WTC11 (cell line): Measurements from ENCODE around the gene PRPF40B. TPM values are rescaled to one million over a fixed set of nuclear protein-coding genes. Genes with fewer than 3 reads are reported as not detected.

Experiments used
- ATAC-seq: fragments of 200-7000 bp; cut with Tn5 transposase; 2 replicates; pipeline ENCODE4 v1.10.0; 2021; ENCODE audit warnings: mild to moderate bottlenecking, moderate library complexity
- CTCF ChIA-PET: fragments of 300-600 bp; sonication (Branson Sonifier 250); formaldehyde crosslinking; loops from one replicate; lab custom pipeline; 2021; ENCODE audit warnings: antibody characterized with exemption; lab: Charles Lee
- POLR2A ChIA-PET: fragments of 350-600 bp; sonication (Branson Sonifier 250); formaldehyde crosslinking; loops from one replicate; lab custom pipeline; 2021; ENCODE audit warnings: antibody characterized with exemption; lab: Charles Lee
- DNase-seq: peaks from one replicate; pipeline ENCODE4 v3.0.0; 2021; ENCODE audit warnings: low spot score
- H3K27ac Mint-ChIP-seq: 2 replicates; pipeline ENCODE4 v1.8.0; 2021; ENCODE audit warnings: mixed read lengths
- H3K27me3 Mint-ChIP-seq: 2 replicates; pipeline ENCODE4 v1.8.0; 2021; ENCODE audit warnings: low read depth, mild to moderate bottlenecking, moderate library complexity, mixed read lengths
- H3K36me3 Mint-ChIP-seq: 2 replicates; pipeline ENCODE4 v1.8.0; 2021; ENCODE audit warnings: mixed read lengths
- H3K4me1 Mint-ChIP-seq: 2 replicates; pipeline ENCODE4 v1.8.0; 2022; ENCODE audit warnings: mixed read lengths
- H3K4me3 Mint-ChIP-seq: 2 replicates; pipeline ENCODE4 v1.8.0; 2021; ENCODE audit warnings: mild to moderate bottlenecking, moderate library complexity, mixed read lengths
- H3K9me3 Mint-ChIP-seq: 2 replicates; pipeline ENCODE4 v1.8.0; 2021; ENCODE audit warnings: mixed read lengths
- ARID4B ChIP-seq: sonication (generic); formaldehyde crosslinking; IDR thresholded peaks from 2 replicates; pipeline ENCODE4 v1.8.0; 2023; ENCODE audit warnings: missing genetic modification reagents, mild to moderate bottlenecking, borderline replicate concordance
- CBFB ChIP-seq: sonication (generic); formaldehyde crosslinking; IDR thresholded peaks from 2 replicates; pipeline ENCODE4 v1.8.1; 2022; ENCODE audit warnings: mild to moderate bottlenecking, low read depth, missing genetic modification reagents
- E2F5 ChIP-seq: sonication (generic); formaldehyde crosslinking; IDR thresholded peaks from 2 replicates; pipeline ENCODE4 v1.8.1; 2022; ENCODE audit warnings: mild to moderate bottlenecking, moderate library complexity, missing genetic modification reagents
- ELF4 ChIP-seq: sonication (generic); formaldehyde crosslinking; IDR thresholded peaks from 2 replicates; pipeline ENCODE4 v1.8.1; 2022; ENCODE audit warnings: low read depth, mild to moderate bottlenecking, moderate library complexity, missing genetic modification reagents
- ERG ChIP-seq: fragments of 250-450 bp; sonication (Bioruptor Pico); IDR thresholded peaks from 2 replicates; pipeline ENCODE4 v1.8.0; 2021; ENCODE audit warnings: mild to moderate bottlenecking
- FOXP1 ChIP-seq: sonication (generic); formaldehyde crosslinking; IDR thresholded peaks from 2 replicates; pipeline ENCODE4 v1.8.0; 2022; ENCODE audit warnings: missing genetic modification reagents, mild to moderate bottlenecking, moderate library complexity, borderline replicate concordance
- HMGA2 ChIP-seq: fragments of 250-450 bp; sonication (Bioruptor Pico); IDR thresholded peaks from 2 replicates; pipeline ENCODE4 v1.4.0; 2021; ENCODE audit warnings: mild to moderate bottlenecking, moderate library complexity
- MLX ChIP-seq: sonication (generic); formaldehyde crosslinking; IDR thresholded peaks from 2 replicates; pipeline ENCODE4 v1.8.1; 2023; ENCODE audit warnings: mild to moderate bottlenecking, missing genetic modification reagents, moderate library complexity
- NR2C2 ChIP-seq: sonication (generic); formaldehyde crosslinking; IDR thresholded peaks from 2 replicates; pipeline ENCODE4 v1.8.0; 2022; ENCODE audit warnings: mild to moderate bottlenecking, missing genetic modification reagents
- TEAD4 ChIP-seq: sonication (generic); formaldehyde crosslinking; IDR thresholded peaks from 2 replicates; pipeline ENCODE4 v1.8.0; 2022; ENCODE audit warnings: mild to moderate bottlenecking, missing genetic modification reagents
- ZNF121 ChIP-seq: sonication (generic); formaldehyde crosslinking; IDR thresholded peaks from 2 replicates; pipeline ENCODE4 v1.8.0; 2023; ENCODE audit warnings: missing genetic modification reagents
- total RNA-seq: library from RNA; stranded (reverse); gene quantifications from 3 replicates; pipeline ENCODE4 v1.2.3, GENCODE V29; 2021
- TF ChIP-seq, protein P1 (sequence below): fragments of 250-450 bp; sonication (Bioruptor Pico); IDR thresholded peaks from 2 replicates; pipeline ENCODE4 v1.9.0; 2021; ENCODE audit warnings: mild to moderate bottlenecking
- TF ChIP-seq, protein P2 (sequence below): sonication (generic); formaldehyde crosslinking; IDR thresholded peaks from 2 replicates; pipeline ENCODE4 v1.8.1; 2023; ENCODE audit warnings: mild to moderate bottlenecking, missing genetic modification reagents
- TF ChIP-seq, protein P3 (sequence below): sonication (generic); formaldehyde crosslinking; conservative IDR thresholded peaks from 2 replicates; pipeline ENCODE4 v1.8.1; 2022; ENCODE audit warnings: mild to moderate bottlenecking, missing genetic modification reagents
- TF ChIP-seq, protein P4 (sequence below): sonication (generic); formaldehyde crosslinking; IDR thresholded peaks from 2 replicates; pipeline ENCODE4 v1.8.1; 2023; ENCODE audit warnings: mild to moderate bottlenecking, moderate library complexity, missing genetic modification reagents

Gene PRPF40B
- total RNA-seq, 1 experiment from 2014 or later, result 46.0 TPM

GRCh38 chr12:49641748-49642369 lies 18.5 kb downstream of the PRPF40B start (continued):
- no peak for TF ChIP-seq ZNF121 (CRISPR knock-in tag)
- no peak for TF ChIP-seq NR2C2 (CRISPR knock-in tag)
- TF ChIP-seq ERG (CRISPR knock-in tag), result no peak
- TF ChIP-seq, protein P1, sequence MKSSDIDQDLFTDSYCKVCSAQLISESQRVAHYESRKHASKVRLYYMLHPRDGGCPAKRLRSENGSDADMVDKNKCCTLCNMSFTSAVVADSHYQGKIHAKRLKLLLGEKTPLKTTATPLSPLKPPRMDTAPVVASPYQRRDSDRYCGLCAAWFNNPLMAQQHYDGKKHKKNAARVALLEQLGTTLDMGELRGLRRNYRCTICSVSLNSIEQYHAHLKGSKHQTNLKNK (CRISPR knock-in tag), result no peak
- TF ChIP-seq, protein P2, sequence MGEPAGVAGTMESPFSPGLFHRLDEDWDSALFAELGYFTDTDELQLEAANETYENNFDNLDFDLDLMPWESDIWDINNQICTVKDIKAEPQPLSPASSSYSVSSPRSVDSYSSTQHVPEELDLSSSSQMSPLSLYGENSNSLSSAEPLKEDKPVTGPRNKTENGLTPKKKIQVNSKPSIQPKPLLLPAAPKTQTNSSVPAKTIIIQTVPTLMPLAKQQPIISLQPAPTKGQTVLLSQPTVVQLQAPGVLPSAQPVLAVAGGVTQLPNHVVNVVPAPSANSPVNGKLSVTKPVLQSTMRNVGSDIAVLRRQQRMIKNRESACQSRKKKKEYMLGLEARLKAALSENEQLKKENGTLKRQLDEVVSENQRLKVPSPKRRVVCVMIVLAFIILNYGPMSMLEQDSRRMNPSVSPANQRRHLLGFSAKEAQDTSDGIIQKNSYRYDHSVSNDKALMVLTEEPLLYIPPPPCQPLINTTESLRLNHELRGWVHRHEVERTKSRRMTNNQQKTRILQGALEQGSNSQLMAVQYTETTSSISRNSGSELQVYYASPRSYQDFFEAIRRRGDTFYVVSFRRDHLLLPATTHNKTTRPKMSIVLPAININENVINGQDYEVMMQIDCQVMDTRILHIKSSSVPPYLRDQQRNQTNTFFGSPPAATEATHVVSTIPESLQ (CRISPR knock-in tag), result no peak
- TF ChIP-seq ELF4, result no peak

DNA sequence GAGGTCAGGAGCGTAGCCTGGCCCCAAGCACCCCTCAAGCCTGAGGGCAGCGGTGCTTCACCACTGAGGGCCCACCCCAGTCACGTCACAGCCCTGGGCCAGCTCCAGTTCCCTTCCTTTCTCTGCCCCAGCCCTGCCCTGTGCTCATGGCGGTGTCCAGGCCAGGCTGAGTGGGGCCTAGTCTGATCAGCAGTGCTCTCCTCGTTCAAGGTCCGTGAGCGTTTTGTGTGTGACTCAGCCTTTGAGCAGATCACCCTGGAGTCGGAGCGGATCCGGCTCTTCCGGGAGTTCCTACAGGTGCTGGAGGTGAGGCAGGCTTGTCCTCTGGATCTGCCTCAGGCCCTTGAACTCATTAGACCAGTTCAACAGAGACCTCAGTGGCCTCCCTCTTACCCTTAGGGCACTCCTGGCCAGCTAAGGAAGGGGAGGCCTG lies 19.0 kb downstream of the PRPF40B start:
- no peak for ATAC-seq
- ChIA-PET CTCF (interaction anchor here (0.8 to 1.9 kb wide), 3 partner anchors 19 to 99 kb away, joined by 3 to 8 read pairs (median 4); partner anchors contain the start of genes PRPF40B and TMBIM6), POLR2A (no interaction called here)
- Mint-ChIP-seq H3K36me3 (peaks cover 47% of the 10 kb centered on the region), H3K9me3 (no peaks in the 10 kb centered on the region), H3K4me3 (no peak overlapping the region), H3K4me1 (peaks cover 16% of the 10 kb centered on the region), H3K27ac (peak overlapping the region; percentile 35; the same call in 1 of the 2 replicates), H3K27me3 (no peaks in the 10 kb centered on the region)
- TF ChIP-seq TEAD4 (CRISPR knock-in tag) (no peak), CBFB (CRISPR knock-in tag) (no peak)
- no peak for DNase-seq

GRCh38 chr12:49643135-49643534 lies 19.8 kb downstream of the PRPF40B start:
- ChIA-PET POLR2A (interaction anchor here (1.1 kb wide), 1 partner anchor 98 kb away, joined by 3 read pairs; the partner anchor contains the start of gene TMBIM6), CTCF (interaction anchor here (1.0 to 2.8 kb wide), 4 partner anchors 20 to 185 kb away, joined by 3 to 19 read pairs (median 5); partner anchors contain the start of genes FMNL3, NCKAP5L, PRPF40B and TMBIM6)
- Mint-ChIP-seq H3K4me3 (no peak overlapping the region), H3K9me3 (no peaks in the 10 kb centered on the region), H3K27me3 (no peaks in the 10 kb centered on the region), H3K36me3 (peaks cover 44% of the 10 kb centered on the region), H3K27ac (no peak overlapping the region), H3K4me1 (peaks cover 16% of the 10 kb centered on the region)
- DNase-seq (no peak), ATAC-seq (no peak)
- TF ChIP-seq, protein P3, sequence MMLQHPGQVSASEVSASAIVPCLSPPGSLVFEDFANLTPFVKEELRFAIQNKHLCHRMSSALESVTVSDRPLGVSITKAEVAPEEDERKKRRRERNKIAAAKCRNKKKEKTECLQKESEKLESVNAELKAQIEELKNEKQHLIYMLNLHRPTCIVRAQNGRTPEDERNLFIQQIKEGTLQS (CRISPR knock-in tag), result no peak
- TF ChIP-seq, all 79 proteins: peak for 0

DNA sequence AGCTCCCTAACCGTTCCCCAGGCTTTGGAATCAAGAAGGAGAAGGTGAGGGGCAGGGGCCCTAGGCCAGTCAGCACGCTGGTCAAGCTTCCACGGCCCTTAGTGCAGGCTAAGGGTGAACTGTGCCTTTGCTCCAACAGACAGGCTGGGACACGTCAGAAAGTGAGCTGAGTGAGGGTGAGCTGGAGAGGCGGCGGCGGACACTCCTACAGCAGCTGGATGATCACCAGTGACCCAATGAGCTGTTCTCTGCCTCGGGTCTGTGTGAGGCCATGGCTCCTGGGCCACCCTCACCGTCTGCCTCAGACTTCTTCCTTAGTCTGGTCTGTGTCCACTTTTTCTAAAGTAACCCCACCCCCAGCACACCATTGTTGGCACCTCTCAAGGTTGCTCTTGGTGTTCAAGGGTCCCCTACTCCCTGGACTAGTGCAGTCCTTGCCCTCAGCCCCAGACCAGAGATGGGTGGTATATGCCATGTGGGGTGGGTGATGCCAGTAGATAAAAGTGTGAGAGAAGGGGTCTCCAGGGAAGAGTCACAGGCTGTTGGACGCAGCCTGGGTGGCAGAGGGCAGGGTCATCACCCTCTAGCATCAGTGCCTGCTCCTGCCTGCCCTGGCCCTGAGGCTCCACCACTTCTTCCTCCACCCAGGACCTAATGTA lies 20.7 kb downstream of the PRPF40B start:
- peaks cover 16% of the 10 kb centered on the region for H3K4me1 Mint-ChIP-seq
- H3K4me3 Mint-ChIP-seq, result no peak overlapping the region
- H3K9me3 Mint-ChIP-seq, result no peaks in the 10 kb centered on the region
- DNase-seq (no peak), ATAC-seq (no peak; the same call in 1 of the 2 replicates)
- CTCF ChIA-PET, result interaction anchor here (0.6 to 2.8 kb wide), 6 partner anchors 21 to 184 kb away, joined by 3 to 19 read pairs (median 4); partner anchors contain the start of genes FMNL3, NCKAP5L, PRPF40B and TMBIM6
- peaks cover 45% of the 10 kb centered on the region for H3K36me3 Mint-ChIP-seq
- H3K27ac Mint-ChIP-seq, result no peak overlapping the region
- POLR2A ChIA-PET, result interaction anchor here (1.1 kb wide), 1 partner anchor 97 kb away, joined by 3 read pairs; the partner anchor contains the start of gene TMBIM6
- H3K27me3 Mint-ChIP-seq, result no peaks in the 10 kb centered on the region
- TF ChIP-seq HMGA2 (CRISPR knock-in tag), result no peak
- TF ChIP-seq FOXP1, result no peak
- TF ChIP-seq ARID4B, result no peak
- TF ChIP-seq, protein P4, sequence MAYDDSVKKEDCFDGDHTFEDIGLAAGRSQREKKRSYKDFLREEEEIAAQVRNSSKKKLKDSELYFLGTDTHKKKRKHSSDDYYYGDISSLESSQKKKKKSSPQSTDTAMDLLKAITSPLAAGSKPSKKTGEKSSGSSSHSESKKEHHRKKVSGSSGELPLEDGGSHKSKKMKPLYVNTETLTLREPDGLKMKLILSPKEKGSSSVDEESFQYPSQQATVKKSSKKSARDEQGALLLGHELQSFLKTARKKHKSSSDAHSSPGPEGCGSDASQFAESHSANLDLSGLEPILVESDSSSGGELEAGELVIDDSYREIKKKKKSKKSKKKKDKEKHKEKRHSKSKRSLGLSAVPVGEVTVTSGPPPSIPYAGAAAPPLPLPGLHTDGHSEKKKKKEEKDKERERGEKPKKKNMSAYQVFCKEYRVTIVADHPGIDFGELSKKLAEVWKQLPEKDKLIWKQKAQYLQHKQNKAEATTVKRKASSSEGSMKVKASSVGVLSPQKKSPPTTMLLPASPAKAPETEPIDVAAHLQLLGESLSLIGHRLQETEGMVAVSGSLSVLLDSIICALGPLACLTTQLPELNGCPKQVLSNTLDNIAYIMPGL (CRISPR knock-in tag), result 0 out of 2 replicates have a peak, but pooled peaks have one; percentile 11
- no peak for TF ChIP-seq E2F5
- TF ChIP-seq MLX (CRISPR knock-in tag), result no peak
